NT2/D1 (cell line): ENCODE measurements around the gene MGST2.

ENCODE experiments used
- DNase-seq: peaks from one replicate; pipeline ENCODE4 v3.0.0-alpha.2; 2011; ENCODE audit warnings: low read depth, low spot score
- H3K27me3 ChIP-seq: 2 replicates; pipeline ENCODE4 v1.6.0; 2011; ENCODE audit warnings: mild to moderate bottlenecking; ENCODE audit not compliant: insufficient read length, insufficient read depth
- H3K36me3 ChIP-seq: 2 replicates; pipeline ENCODE4 v1.6.1; 2011; ENCODE audit warnings: mild to moderate bottlenecking, low read length, mixed read lengths; ENCODE audit not compliant: insufficient read depth, insufficient read length
- H3K4me1 ChIP-seq: 2 replicates; pipeline ENCODE4 v1.5.1; 2011; ENCODE audit not compliant: insufficient read depth, insufficient read length
- H3K4me3 ChIP-seq: 2 replicates; pipeline ENCODE4 v1.5.1; 2011; ENCODE audit warnings: low read depth; ENCODE audit not compliant: insufficient read length
- H3K9ac ChIP-seq: 2 replicates; pipeline ENCODE4 v1.6.0; 2011; ENCODE audit warnings: low read depth; ENCODE audit not compliant: insufficient read length
- H3K9me3 ChIP-seq: 2 replicates; pipeline ENCODE4 v1.5.1; 2011; ENCODE audit warnings: mild to moderate bottlenecking, low read length; ENCODE audit not compliant: insufficient read depth
- SUZ12 ChIP-seq: IDR thresholded peaks from 2 replicates; pipeline ENCODE4 v1.6.1; 2011; ENCODE audit not compliant: insufficient read length, insufficient read depth; ENCODE audit errors: extremely low read depth
- YY1 ChIP-seq: IDR thresholded peaks from 2 replicates; pipeline ENCODE4 v1.6.1; 2011; ENCODE audit not compliant: insufficient read length, insufficient read depth
- ZNF274 ChIP-seq: IDR thresholded peaks from 2 replicates; pipeline ENCODE4 v1.6.1; 2011; ENCODE audit warnings: mild to moderate bottlenecking, low read depth, low read length

Gene MGST2

GRCh38 chr4:139753686-139754085 is 88.1 kb downstream of the MGST2 start:
- no peaks in the 10 kb centered on the region; the same call in 1 of the 2 replicates for H3K9me3 ChIP-seq
- no peak for TF ChIP-seq SUZ12
- no peak for TF ChIP-seq ZNF274
- no peak for TF ChIP-seq YY1
- no peaks in the 10 kb centered on the region for H3K4me1 ChIP-seq
- H3K4me3 ChIP-seq: no peak overlapping the region
- H3K27me3 ChIP-seq: no peaks in the 10 kb centered on the region
- no peaks in the 10 kb centered on the region for H3K36me3 ChIP-seq
- no peak overlapping the region for H3K9ac ChIP-seq
- no peak for DNase-seq
